ENCODE data around the gene OR9Q2. TPM values are rescaled to one million over a fixed set of nuclear protein-coding genes. Genes with fewer than 3 reads are reported as not detected.

OR9Q2 gene, protein sequence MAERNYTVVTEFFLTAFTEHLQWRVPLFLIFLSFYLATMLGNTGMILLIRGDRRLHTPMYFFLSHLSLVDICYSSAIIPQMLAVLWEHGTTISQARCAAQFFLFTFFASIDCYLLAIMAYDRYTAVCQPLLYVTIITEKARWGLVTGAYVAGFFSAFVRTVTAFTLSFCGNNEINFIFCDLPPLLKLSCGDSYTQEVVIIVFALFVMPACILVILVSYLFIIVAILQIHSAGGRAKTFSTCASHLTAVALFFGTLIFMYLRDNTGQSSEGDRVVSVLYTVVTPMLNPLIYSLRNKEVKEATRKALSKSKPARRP
- not detected in 2 replicates for total RNA-seq

DNA sequence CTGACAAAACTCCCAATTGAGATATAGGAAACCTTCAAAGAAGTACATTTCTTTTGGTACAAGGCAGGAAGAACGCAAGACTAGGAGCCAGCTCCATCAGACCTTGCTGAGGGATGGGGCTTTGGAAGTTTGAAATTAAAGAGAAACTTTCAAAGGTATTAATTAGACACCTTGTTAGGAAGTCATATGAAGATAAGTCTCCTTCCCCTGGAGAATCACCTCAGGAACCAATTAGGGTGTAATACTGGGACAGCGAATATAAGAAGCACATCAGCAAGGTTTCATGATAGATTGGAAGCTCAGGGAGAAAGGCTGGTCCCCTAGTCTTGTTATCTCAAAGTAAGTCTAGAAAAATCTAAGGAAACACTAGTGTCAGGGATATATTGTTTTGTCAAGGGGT, at the start of gene OR9Q2:
Gene OR9Q2 (plus strand): TSS at position 301 of the 400 bp plus-strand sequence. CDS start 1,421 bp downstream, outside the sequence.

DNA sequence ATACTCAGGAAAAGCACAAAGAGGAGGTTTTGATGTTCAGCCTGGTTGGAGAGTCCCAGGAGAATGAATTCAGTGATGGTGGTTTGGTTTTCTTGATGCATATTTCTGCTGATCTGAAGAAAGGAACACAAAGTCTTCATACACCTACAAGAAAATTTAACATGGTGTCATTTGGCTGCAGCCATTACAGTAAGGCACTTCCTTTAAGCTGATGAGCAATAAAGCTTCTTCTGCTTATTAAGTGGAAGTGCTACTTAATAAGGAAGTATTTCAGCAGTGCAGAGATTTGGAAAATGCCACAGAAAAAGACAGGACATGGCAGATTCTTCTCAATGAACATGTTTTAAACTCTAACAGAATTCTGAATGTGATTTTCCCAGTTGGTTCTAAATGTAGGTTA, 15.2 kb downstream of the OR9Q2 start, which contains the start of gene OR1S2:
Gene OR1S2 (minus strand): TSS at position 101 of the 400 bp plus-strand sequence. CDS start 0 bp downstream, at position 101.

DNA sequence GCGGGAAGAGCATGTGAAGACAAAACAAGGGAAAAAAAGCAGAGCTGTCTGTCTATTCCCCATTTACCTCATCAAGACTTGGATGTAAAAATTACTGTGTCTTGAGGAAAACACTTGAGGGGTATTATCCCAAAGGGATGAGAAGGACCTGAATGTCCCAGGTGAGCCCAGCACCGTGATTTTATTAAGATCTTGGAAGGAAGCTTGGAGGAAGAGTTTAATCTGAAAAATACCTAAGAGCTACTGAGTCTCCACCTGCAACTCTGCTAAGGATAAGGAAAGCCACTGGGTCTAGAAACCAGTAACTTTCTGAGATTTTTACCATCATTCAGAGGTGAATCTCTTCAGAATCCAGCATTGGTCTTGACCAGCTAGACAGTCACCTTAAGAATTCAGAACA, 23.6 kb downstream of the OR9Q2 start, which contains the start of gene OR1S1:
Gene OR1S1 (plus strand): TSS at position 301 of the 400 bp plus-strand sequence.

Other genes starting within 250 kb of the OR9Q2 start
- not detected in 2 replicates for gene OR9Q1, start 165.2 kb upstream of the OR9Q2 start, total RNA-seq
- not detected in 2 replicates for gene OR6Q1, start 158.1 kb upstream of the OR9Q2 start, total RNA-seq
- not detected in 2 replicates for gene OR9I1, start 63.5 kb upstream of the OR9Q2 start, total RNA-seq
- not detected in 2 replicates for gene OR1S2, start 15.1 kb downstream of the OR9Q2 start, total RNA-seq
- gene OR1S1, start 23.6 kb downstream of the OR9Q2 start, total RNA-seq, result not detected in 2 replicates
- not detected in 2 replicates for gene OR10Q1, start 39.8 kb downstream of the OR9Q2 start, total RNA-seq
- gene OR10W1, start 79.2 kb downstream of the OR9Q2 start, total RNA-seq, result not detected in 2 replicates
- gene OR5B17, start 170.0 kb downstream of the OR9Q2 start, total RNA-seq, result not detected in 2 replicates
- gene OR5B3, start 217.8 kb downstream of the OR9Q2 start, total RNA-seq, result not detected in 2 replicates
- not detected in 2 replicates for gene OR5B2, start 239.1 kb downstream of the OR9Q2 start, total RNA-seq